HepG2 (cell line): ENCODE measurements around the gene ADGRB3. TPM values are rescaled to one million over a fixed set of nuclear protein-coding genes. Genes with fewer than 3 reads are reported as not detected.
A peak's percentile ranks its signal among the peaks of the same experiment; 100 is the strongest.

ENCODE experiments used
- ATAC-seq: fragments of 200-7000 bp; cut with Tn5 transposase; 3 replicates; pipeline ENCODE4 v1.9.1; 2020; ENCODE audit warnings: mild to moderate bottlenecking, moderate library complexity
- BruUV-seq: library from RNA; stranded (reverse); fragments of 400-500 nt; replicated peaks from 2 replicates; lab custom pipeline; 2021; lab: Mats Ljungman, UMichigan
- CTCF ChIA-PET: fragments of 300-600 bp; formaldehyde crosslinking; extraction: SDS; loops from one replicate; lab custom pipeline; 2021; ENCODE audit warnings: low total read pairs, inconsistent platforms, low intra/inter-chr PET ratio; lab: Yijun Ruan, JAX
- POLR2A ChIA-PET: fragments of 350-600 bp; sonication (Branson Sonifier 250); formaldehyde crosslinking; loops from one replicate; lab custom pipeline; 2020; ENCODE audit warnings: antibody characterized with exemption, inconsistent platforms; lab: Yijun Ruan, JAX
- DNase-seq: peaks from one replicate; pipeline ENCODE4 v3.0.0-alpha.2; 2015; ENCODE audit warnings: low spot score
- FAIRE-seq: peaks from 3 replicates; lab custom pipeline; 2011; peaks lifted over from hg19 to GRCh38; lab: Jason Lieb, UNC
- H2AFZ ChIP-seq: one replicate; pipeline ENCODE4 v1.6.1; 2011; ENCODE audit warnings: low read length, inconsistent platforms
- H3K27ac ChIP-seq: fragments of 300-600 bp; 3 replicates; pipeline ENCODE4 v1.8.0; 2011; ENCODE audit warnings: mixed run types, mild to moderate bottlenecking, mixed read lengths, low read length, inconsistent platforms; ENCODE audit not compliant: insufficient read depth; ENCODE audit errors: extremely low read length
- H3K27me3 ChIP-seq, 2 experiments: fragments of 200-600 bp in 1 of 2; 2 replicates in 1 of 2; 3 replicates in 1 of 2; pipeline versions ENCODE4 v1.6.0 to v1.8.0; 2011; ENCODE audit warnings: low read length in 2 of 2, mild to moderate bottlenecking in 2 of 2, moderate library complexity in 2 of 2, inconsistent platforms in 1 of 2; ENCODE audit not compliant: insufficient read depth in 2 of 2, control insufficient read depth in 1 of 2
- H3K36me3 ChIP-seq, 2 experiments: fragments of 200-600 bp in 1 of 2; replicated peaks in 1 of 2; 2 replicates in 1 of 2; 3 replicates in 1 of 2; pipeline versions ENCODE4 v1.5.1 to v1.8.0; 2011; ENCODE audit warnings: low read length in 2 of 2, inconsistent platforms in 1 of 2; ENCODE audit not compliant: insufficient read depth in 2 of 2, control insufficient read depth in 1 of 2
- H3K4me1 ChIP-seq: 2 replicates; pipeline ENCODE4 v1.5.1; 2012; ENCODE audit warnings: low read length, inconsistent platforms; ENCODE audit not compliant: insufficient read depth
- H3K4me2 ChIP-seq: 2 replicates; pipeline ENCODE4 v1.6.0; 2011; ENCODE audit warnings: low read depth, low read length, inconsistent platforms
- H3K4me3 ChIP-seq, 3 experiments: fragments of 200-600 bp in 1 of 3; sonication (generic), shearing (Covaris generic) in 1 of 3; replicated peaks in 1 of 3; 2 replicates each; pipeline ENCODE4 v1.5.1; 2011 to 2016; ENCODE audit warnings: low read length in 3 of 3, inconsistent platforms in 2 of 3, low read depth in 2 of 3, mild to moderate bottlenecking in 2 of 3, control low read depth in 1 of 3, mixed read lengths in 1 of 3; ENCODE audit not compliant: insufficient read depth in 1 of 3
- H3K79me2 ChIP-seq: one replicate; pipeline ENCODE4 v1.6.1; 2011; ENCODE audit warnings: low read length, inconsistent platforms; ENCODE audit not compliant: insufficient read depth
- H3K9ac ChIP-seq: 2 replicates; pipeline ENCODE4 v1.6.0; 2011; ENCODE audit warnings: mild to moderate bottlenecking, low read depth, low read length, inconsistent platforms; ENCODE audit not compliant: insufficient read depth
- H3K9me3 ChIP-seq: 2 replicates; pipeline ENCODE4 v1.5.1; 2012; ENCODE audit warnings: mild to moderate bottlenecking, low read length
- H4K20me1 ChIP-seq: 2 replicates; pipeline ENCODE4 v1.6.0; 2011; ENCODE audit warnings: inconsistent platforms, mild to moderate bottlenecking, low read length, moderate library complexity; ENCODE audit not compliant: insufficient read depth
- ZNF136 ChIP-seq: sonication (generic); formaldehyde crosslinking; IDR thresholded peaks from 2 replicates; pipeline ENCODE4 v1.8.1; 2022; ENCODE audit warnings: low read depth, mild to moderate bottlenecking, moderate library complexity, missing genetic modification reagents
- ZNF225 ChIP-seq: sonication (generic); formaldehyde crosslinking; IDR thresholded peaks from 2 replicates; pipeline ENCODE4 v1.4.0; 2020; ENCODE audit warnings: mild to moderate bottlenecking, missing genetic modification reagents
- ZNF335 ChIP-seq: sonication (generic); formaldehyde crosslinking; IDR thresholded peaks from 2 replicates; pipeline ENCODE4 v1.4.0; 2020; ENCODE audit warnings: missing genetic modification reagents
- ZNF607 ChIP-seq: sonication (generic); formaldehyde crosslinking; IDR thresholded peaks from 2 replicates; pipeline ENCODE4 v1.5.1; 2020; ENCODE audit warnings: missing genetic modification reagents, mild to moderate bottlenecking, borderline replicate concordance
- WGBS: methylation state at CpG from one replicate; pipeline ENCODE4 v1.1.6; 2017; ENCODE audit warnings: low lambda C conversion rate; 5-methylcytosine and 5-hydroxymethylcytosine counted together
- in situ Hi-C: cut with HindIII; loops from 2 replicates; pipeline ENCODE4 v1.10.0; 2017; ENCODE audit warnings: low pct_unique_long_range_greater_than_20kb; ENCODE audit not compliant: extremely low pct_ligation_motif_present
- intact Hi-C: fragments of 100-400 bp; cut with micrococcal nuclease; formaldehyde crosslinking; loops from one replicate; pipeline ENCODE4 v1.10.0; 2022; ENCODE audit not compliant: unreplicated experiment
- polyA plus RNA-seq, 8 experiments: library from polyadenylated mRNA; depleted of rRNA in 3 of 8; stranded (reverse) in 7 of 8; unstranded in 1 of 8; fragments of >200 nt; fragmentation: Illumina TruSeq in 4 of 8; extraction: Trizol in 4 of 8; gene quantifications; 2 replicates each; pipeline versions ENCODE4 v1.2.1 to v1.2.3, GENCODE V29; 2011 to 2016; ENCODE audit warnings: low read depth in 4 of 8, missing spikeins in 1 of 8, mixed read lengths in 1 of 8; ENCODE audit not compliant: insufficient read depth in 1 of 8
- total RNA-seq, 5 experiments: library from RNA; depleted of rRNA; stranded (reverse); fragments of >200 nt; fragmentation: Illumina TruSeq; extraction: Trizol; gene quantifications; 2 replicates each; pipeline ENCODE4 v1.2.3, GENCODE V29; 2016; ENCODE audit warnings: low read depth in 1 of 5
- TF ChIP-seq, protein P1 (sequence below): sonication (generic); formaldehyde crosslinking; IDR thresholded peaks from 2 replicates; pipeline ENCODE4 v1.8.0; 2022; ENCODE audit warnings: mild to moderate bottlenecking, missing genetic modification reagents; ENCODE audit not compliant: insufficient replicate concordance

The ADGRB3 gene
- total and polyA plus RNA-seq, 2 of the 13 experiments (the other 11 are each of a cell fraction or from before 2014, with no cell fraction given): not detected

DNA sequence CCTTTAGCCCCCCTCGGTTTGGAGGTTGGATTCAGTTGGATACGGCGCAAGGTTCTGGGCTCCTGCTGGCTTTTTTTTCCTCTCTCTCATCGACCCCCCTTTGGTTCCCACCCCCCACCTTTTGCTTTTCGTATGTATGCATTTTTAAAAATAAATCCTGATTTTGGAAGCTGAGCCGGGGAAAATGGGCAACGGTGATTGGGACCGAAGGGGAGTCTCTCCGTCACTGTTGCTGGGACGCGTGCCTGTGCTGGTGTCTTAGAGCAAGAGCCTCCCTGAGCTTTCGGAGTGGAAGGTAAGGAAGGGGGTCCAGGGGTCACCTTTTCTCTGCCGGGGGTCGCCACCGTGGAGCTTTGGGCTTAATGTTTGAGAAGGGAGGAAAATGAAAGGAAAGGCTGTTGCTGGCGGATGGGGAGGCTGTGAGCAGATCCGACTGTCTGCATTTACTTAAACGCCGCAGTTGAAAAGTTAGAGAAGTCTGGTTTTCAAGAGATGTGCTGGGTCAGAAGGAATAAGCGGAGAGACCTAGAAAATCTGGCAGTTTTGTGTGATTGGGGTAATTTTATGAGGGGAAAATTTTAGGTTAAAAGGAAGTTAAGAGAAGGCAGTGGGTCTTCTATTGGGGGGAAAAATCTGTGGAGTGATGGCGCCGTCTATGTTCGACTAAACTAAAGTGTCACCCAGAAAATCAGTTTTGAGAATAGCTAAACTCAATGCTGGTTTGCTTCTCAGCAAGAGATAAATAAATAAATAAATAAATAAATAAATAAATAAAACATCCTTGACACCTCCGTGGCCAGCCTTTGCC is 828 bp downstream of the ADGRB3 start:
- POLR2A ChIA-PET: no interaction called here
- H3K4me2 ChIP-seq: peak overlapping the region; percentile 94; the same call in 1 of the 2 replicates
- TF ChIP-seq ZNF136: no peak
- no peak for TF ChIP-seq ZNF607 (CRISPR knock-in tag)
- TF ChIP-seq ZNF225 (CRISPR knock-in tag): no peak
- TF ChIP-seq, protein P1, sequence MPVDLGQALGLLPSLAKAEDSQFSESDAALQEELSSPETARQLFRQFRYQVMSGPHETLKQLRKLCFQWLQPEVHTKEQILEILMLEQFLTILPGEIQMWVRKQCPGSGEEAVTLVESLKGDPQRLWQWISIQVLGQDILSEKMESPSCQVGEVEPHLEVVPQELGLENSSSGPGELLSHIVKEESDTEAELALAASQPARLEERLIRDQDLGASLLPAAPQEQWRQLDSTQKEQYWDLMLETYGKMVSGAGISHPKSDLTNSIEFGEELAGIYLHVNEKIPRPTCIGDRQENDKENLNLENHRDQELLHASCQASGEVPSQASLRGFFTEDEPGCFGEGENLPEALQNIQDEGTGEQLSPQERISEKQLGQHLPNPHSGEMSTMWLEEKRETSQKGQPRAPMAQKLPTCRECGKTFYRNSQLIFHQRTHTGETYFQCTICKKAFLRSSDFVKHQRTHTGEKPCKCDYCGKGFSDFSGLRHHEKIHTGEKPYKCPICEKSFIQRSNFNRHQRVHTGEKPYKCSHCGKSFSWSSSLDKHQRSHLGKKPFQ (CRISPR knock-in tag): no peak
- TF ChIP-seq ZNF335 (CRISPR knock-in tag): no peak
- H4K20me1 ChIP-seq: no peaks in the 10 kb centered on the region
- H3K9ac ChIP-seq: no peak overlapping the region
- no peak for DNase-seq
- H3K27me3 ChIP-seq: peaks cover 0 to 19% of the 10 kb centered on the region in 2 experiments; a peak in 3 of 5 replicates
- intact Hi-C loops: loop anchor here (5.0 kb wide), 2 partner anchors 851 to 1471 kb away; no protein-coding TSS in a partner anchor
- H3K4me1 ChIP-seq: peaks cover 13% of the 10 kb centered on the region
- H3K4me3 ChIP-seq: peak overlapping the region in 1 of 3 experiments; percentile 47; a peak in 1 of 6 replicates
- H3K27ac ChIP-seq: no peak overlapping the region
- ATAC-seq: no peak
- BruUV-seq: no TSS peak
- WGBS: 51% methylated on average over 24 of the region's 24 CpGs
- CTCF ChIA-PET: no interaction called here
- no peaks in the 10 kb centered on the region for H3K79me2 ChIP-seq
- no peak overlapping the region for H2AFZ ChIP-seq
- H3K9me3 ChIP-seq: no peaks in the 10 kb centered on the region
- FAIRE-seq: no peak
- in situ Hi-C loops: loop anchor here (25.0 kb wide), 2 partner anchors 326 to 1476 kb away; no protein-coding TSS in a partner anchor
- no peaks in the 10 kb centered on the region for H3K36me3 ChIP-seq
